ENCODE results near the gene SCN5A. TPM values are rescaled to one million over a fixed set of nuclear protein-coding genes. Genes with fewer than 3 reads are reported as not detected.
A peak's percentile ranks its signal among the peaks of the same experiment; 100 is the strongest.

SCN5A gene
- total and polyA plus RNA-seq, 2 of the 8 experiments (the other 6 are each of a cell fraction or from before 2014, with no cell fraction given), result 4.8 to 11.4 TPM

DNA sequence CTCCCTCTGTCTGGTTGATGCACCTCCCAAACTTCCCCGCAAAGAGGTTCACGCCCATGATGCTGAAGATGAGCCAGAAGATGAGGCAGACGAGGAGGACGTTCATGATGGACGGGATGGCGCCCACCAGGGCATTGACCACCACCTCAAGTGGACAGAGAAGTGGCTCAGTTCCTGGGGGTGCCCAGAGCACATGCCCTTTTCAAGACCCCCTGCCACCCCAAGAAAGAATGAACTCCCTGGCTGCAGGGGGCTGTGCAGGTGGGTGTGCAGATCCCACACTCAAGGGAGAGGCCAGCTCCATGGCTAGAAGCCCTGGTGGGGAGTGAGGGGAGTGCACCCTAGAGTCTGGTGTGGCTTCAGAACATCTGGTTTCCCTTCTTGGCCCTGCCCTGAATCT lies 89.2 kb downstream of the SCN5A start:
- TF ChIP-seq, protein P1, sequence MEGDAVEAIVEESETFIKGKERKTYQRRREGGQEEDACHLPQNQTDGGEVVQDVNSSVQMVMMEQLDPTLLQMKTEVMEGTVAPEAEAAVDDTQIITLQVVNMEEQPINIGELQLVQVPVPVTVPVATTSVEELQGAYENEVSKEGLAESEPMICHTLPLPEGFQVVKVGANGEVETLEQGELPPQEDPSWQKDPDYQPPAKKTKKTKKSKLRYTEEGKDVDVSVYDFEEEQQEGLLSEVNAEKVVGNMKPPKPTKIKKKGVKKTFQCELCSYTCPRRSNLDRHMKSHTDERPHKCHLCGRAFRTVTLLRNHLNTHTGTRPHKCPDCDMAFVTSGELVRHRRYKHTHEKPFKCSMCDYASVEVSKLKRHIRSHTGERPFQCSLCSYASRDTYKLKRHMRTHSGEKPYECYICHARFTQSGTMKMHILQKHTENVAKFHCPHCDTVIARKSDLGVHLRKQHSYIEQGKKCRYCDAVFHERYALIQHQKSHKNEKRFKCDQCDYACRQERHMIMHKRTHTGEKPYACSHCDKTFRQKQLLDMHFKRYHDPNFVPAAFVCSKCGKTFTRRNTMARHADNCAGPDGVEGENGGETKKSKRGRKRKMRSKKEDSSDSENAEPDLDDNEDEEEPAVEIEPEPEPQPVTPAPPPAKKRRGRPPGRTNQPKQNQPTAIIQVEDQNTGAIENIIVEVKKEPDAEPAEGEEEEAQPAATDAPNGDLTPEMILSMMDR (IDR thresholded peaks at IDR 0.05; ENCODE audit: control extremely low read depth in 1 of 3, insufficient read depth in 1 of 3, low read depth in 1 of 3, low read length in 3 of 3), result peak in 2 of 3 experiments; percentile 32 to 37; a peak in 2 of 4 replicates
- no peak for TF ChIP-seq ASH2L (IDR thresholded peaks at IDR 0.05; ENCODE audit: low read length)
- TF ChIP-seq CEBPB (IDR thresholded peaks at IDR 0.05; ENCODE audit: low read depth, low read length), result no peak
- TF ChIP-seq NANOG (IDR thresholded peaks at IDR 0.05; ENCODE audit: insufficient read depth, low read depth, low read length, poor library complexity, severe bottlenecking), result no peak
- no peak for TF ChIP-seq EP300 (IDR thresholded peaks at IDR 0.05; ENCODE audit: borderline replicate concordance in 1 of 2, low read depth in 2 of 2, low read length in 2 of 2)
- TF ChIP-seq NRF1 (IDR thresholded peaks at IDR 0.05; ENCODE audit: low read depth, low read length), result no peak
- H3K36me3 ChIP-seq (ENCODE audit: control insufficient read depth in 2 of 4, insufficient read depth in 4 of 4, low read length in 3 of 4), result no peaks in the 10 kb centered on the region
- no peaks in the 10 kb centered on the region for H3K9me3 ChIP-seq (ENCODE audit: insufficient read depth in 2 of 2, low read depth in 1 of 2, low read length in 1 of 2)
- H3K56ac ChIP-seq (replicated peaks; ENCODE audit: insufficient read length, low read depth, low read length), result no peak overlapping the region
- H3K23me2 ChIP-seq (ENCODE audit: low read depth, low read length), result no peaks in the 10 kb centered on the region
- ChIA-PET POLR2A (ENCODE audit: partially characterized antibody) (no interaction called here), CTCF (ENCODE audit: partially characterized antibody) (interaction anchor here (0.8 to 4.1 kb wide), 14 partner anchors 12 to 163 kb away, joined by 3 to 16 read pairs (median 6); no protein-coding TSS in a partner anchor)
- H3K23ac ChIP-seq (ENCODE audit: insufficient read length), result no peak overlapping the region
- H3K9ac ChIP-seq (replicated peaks in 1 of 4; ENCODE audit: extremely low read depth in 1 of 4, low read depth in 3 of 4, low read length in 3 of 4), result no peak overlapping the region
- WGBS, 2 experiments (ENCODE audit: extremely low coverage in 1 of 2, insufficient coverage in 1 of 2, insufficient read length in 1 of 2, insufficient replicate concordance in 2 of 2, low coverage in 1 of 2, low lambda C conversion rate in 2 of 2, missing lambda C conversion rate in 1 of 2), result 87% methylated on average over 6 of the region's 6 CpGs; no CpG with 5 or more reads in 1 of the 2 experiments
- H4K5ac ChIP-seq (ENCODE audit: insufficient read length, low read depth, low read length), result no peak overlapping the region
- no peak overlapping the region for H2BK15ac ChIP-seq (ENCODE audit: low read length)
- no peak overlapping the region for H2AK5ac ChIP-seq (ENCODE audit: low read depth, low read length)
- no peak overlapping the region for H3K27ac ChIP-seq (ENCODE audit: low read depth, low read length)
- no peak overlapping the region for H4K91ac ChIP-seq (replicated peaks; ENCODE audit: insufficient read length, low read length)
- H3K4me2 ChIP-seq (ENCODE audit: insufficient read depth in 1 of 2, low read depth in 2 of 2, low read length in 2 of 2), result no peak overlapping the region
- no peak overlapping the region for H2BK120ac ChIP-seq (replicated peaks; ENCODE audit: low read depth, low read length)
- no peaks in the 10 kb centered on the region for H3K27me3 ChIP-seq (replicated peaks in 1 of 4; ENCODE audit: control insufficient read depth in 3 of 4, extremely low read depth in 1 of 4, insufficient read depth in 3 of 4, low read length in 3 of 4)
- no peak overlapping the region for H2AFZ ChIP-seq (ENCODE audit: low read length)
- H4K20me1 ChIP-seq (replicated peaks in 1 of 2; ENCODE audit: control insufficient read depth in 1 of 2, insufficient read depth in 2 of 2, low read length in 2 of 2), result no peaks in the 10 kb centered on the region
- no peaks in the 10 kb centered on the region for H3K79me1 ChIP-seq (ENCODE audit: low read depth, low read length)
- no peaks in the 10 kb centered on the region for H3K4me1 ChIP-seq (replicated peaks in 1 of 4; ENCODE audit: control insufficient read depth in 3 of 4, insufficient read depth in 4 of 4, low read length in 3 of 4)
- H3K18ac ChIP-seq (ENCODE audit: extremely low read depth, low read length), result no peak overlapping the region
- no peak overlapping the region for H3K4me3 ChIP-seq (ENCODE audit: extremely low read depth in 1 of 4, insufficient read depth in 2 of 4, low read depth in 3 of 4, low read length in 4 of 4)
- no peak overlapping the region for H3K14ac ChIP-seq (ENCODE audit: insufficient read length)
- H2BK12ac ChIP-seq (ENCODE audit: low read depth, low read length), result no peak overlapping the region
- H4K8ac ChIP-seq (ENCODE audit: extremely low read depth, insufficient read depth, low read length), result no peak overlapping the region
- no peak overlapping the region for H2BK20ac ChIP-seq (ENCODE audit: low read length)
- no peak overlapping the region for H3K4ac ChIP-seq (replicated peaks; ENCODE audit: insufficient read length, low read depth, low read length)
- H3K79me2 ChIP-seq (ENCODE audit: control insufficient read depth in 1 of 2, insufficient read depth in 2 of 2, low read length in 2 of 2), result no peaks in the 10 kb centered on the region
- FAIRE-seq (no peak), DNase-seq (ENCODE audit: low read depth in 1 of 2, low spot score in 2 of 2) (no peak)
- H2BK5ac ChIP-seq (ENCODE audit: low read depth, low read length), result no peak overlapping the region
